ENCODE results near the gene RTN4.

The RTN4 gene

DNA sequence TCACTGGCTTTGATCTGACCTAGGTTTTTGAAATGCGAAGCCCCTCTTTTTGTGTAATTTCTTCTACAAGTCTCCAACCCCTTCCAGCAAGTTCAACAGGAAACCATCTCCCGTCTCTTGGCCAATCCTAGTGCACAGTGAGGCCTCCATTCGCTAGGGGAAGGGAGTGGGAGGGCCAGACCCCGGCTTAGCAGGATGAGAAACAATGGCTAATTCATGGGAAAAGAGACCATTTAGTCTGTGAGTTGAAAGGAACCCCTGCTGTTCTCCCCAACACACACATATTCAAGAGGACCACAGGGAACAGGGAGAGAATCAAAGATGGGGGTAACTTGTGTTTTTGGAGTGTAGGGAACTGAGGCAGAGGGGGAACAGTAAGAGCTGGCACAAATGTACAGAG lies 83.0 kb downstream of the RTN4 start:
- H3K4me3 ChIP-seq (ENCODE audit: low read length), result no peak overlapping the region
- no peaks in the 10 kb centered on the region for H4K20me1 ChIP-seq (ENCODE audit: control insufficient read depth, insufficient read depth, low read depth, low read length)
- H3K4me2 ChIP-seq (ENCODE audit: low read length), result no peak overlapping the region
- H3F3A ChIP-seq (ENCODE audit: control insufficient read depth, insufficient read depth), result no peaks in the 10 kb centered on the region; the same call in 1 of the 2 replicates
- no peaks in the 10 kb centered on the region for H3K9me3 ChIP-seq (ENCODE audit: control insufficient read depth, insufficient read depth, low read length)
- no peak overlapping the region for H3K27ac ChIP-seq (ENCODE audit: low read depth, low read length)
- H3K79me2 ChIP-seq (ENCODE audit: control insufficient read depth, low read length), result no peaks in the 10 kb centered on the region
- no peaks in the 10 kb centered on the region for H3K9me2 ChIP-seq (replicated peaks; ENCODE audit: control insufficient read depth, low read length)
- no peaks in the 10 kb centered on the region for H3K27me3 ChIP-seq (ENCODE audit: control insufficient read depth, low read length)
- H3K36me3 ChIP-seq (ENCODE audit: control insufficient read depth, low read length), result peaks cover 43% of the 10 kb centered on the region
- no peaks in the 10 kb centered on the region for H3K4me1 ChIP-seq (ENCODE audit: control insufficient read depth, low read length)
- TF ChIP-seq, protein P1, sequence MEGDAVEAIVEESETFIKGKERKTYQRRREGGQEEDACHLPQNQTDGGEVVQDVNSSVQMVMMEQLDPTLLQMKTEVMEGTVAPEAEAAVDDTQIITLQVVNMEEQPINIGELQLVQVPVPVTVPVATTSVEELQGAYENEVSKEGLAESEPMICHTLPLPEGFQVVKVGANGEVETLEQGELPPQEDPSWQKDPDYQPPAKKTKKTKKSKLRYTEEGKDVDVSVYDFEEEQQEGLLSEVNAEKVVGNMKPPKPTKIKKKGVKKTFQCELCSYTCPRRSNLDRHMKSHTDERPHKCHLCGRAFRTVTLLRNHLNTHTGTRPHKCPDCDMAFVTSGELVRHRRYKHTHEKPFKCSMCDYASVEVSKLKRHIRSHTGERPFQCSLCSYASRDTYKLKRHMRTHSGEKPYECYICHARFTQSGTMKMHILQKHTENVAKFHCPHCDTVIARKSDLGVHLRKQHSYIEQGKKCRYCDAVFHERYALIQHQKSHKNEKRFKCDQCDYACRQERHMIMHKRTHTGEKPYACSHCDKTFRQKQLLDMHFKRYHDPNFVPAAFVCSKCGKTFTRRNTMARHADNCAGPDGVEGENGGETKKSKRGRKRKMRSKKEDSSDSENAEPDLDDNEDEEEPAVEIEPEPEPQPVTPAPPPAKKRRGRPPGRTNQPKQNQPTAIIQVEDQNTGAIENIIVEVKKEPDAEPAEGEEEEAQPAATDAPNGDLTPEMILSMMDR (IDR thresholded peaks at IDR 0.05; ENCODE audit: low read depth, low read length, poor library complexity, severe bottlenecking), result no peak
- no peak for TF ChIP-seq EZH2phosphoT487 (IDR thresholded peaks at IDR 0.05; ENCODE audit: borderline replicate concordance, low read length)

DNA sequence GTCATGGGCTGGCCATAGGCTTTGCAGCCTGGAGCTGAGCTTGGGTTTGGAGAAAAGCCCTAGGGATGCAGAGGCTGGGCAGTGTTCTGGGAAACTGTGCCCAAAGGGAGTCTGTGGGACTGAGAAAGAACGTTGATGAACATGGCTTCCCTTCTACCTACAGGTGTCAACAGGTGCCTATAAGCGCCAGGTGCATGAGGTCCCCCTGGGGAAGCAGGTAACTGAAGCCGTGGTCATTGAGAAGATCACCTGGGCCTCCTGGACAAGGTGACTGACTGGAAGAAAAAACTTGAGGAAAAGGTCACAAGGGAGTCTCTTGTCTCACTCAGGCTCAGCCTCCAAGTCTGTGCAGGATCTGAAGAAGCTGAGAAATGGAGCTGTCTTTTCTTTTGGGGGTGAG lies 83.4 kb downstream of the RTN4 start:
- Histone ChIP-seq H3K27ac (ENCODE audit: low read depth, low read length) (no peak overlapping the region), H3K4me1 (ENCODE audit: control insufficient read depth, low read length) (no peaks in the 10 kb centered on the region), H3K9me2 (replicated peaks; ENCODE audit: control insufficient read depth, low read length) (no peaks in the 10 kb centered on the region), H3K79me2 (ENCODE audit: control insufficient read depth, low read length) (no peaks in the 10 kb centered on the region), H3K4me3 (ENCODE audit: low read length) (no peak overlapping the region), H4K20me1 (ENCODE audit: control insufficient read depth, insufficient read depth, low read depth, low read length) (no peaks in the 10 kb centered on the region), H3K36me3 (ENCODE audit: control insufficient read depth, low read length) (peaks cover 39% of the 10 kb centered on the region), H3K27me3 (ENCODE audit: control insufficient read depth, low read length) (no peaks in the 10 kb centered on the region), H3K4me2 (ENCODE audit: low read length) (no peak overlapping the region), H3K9me3 (ENCODE audit: control insufficient read depth, insufficient read depth, low read length) (no peaks in the 10 kb centered on the region), H3F3A (ENCODE audit: control insufficient read depth, insufficient read depth) (no peaks in the 10 kb centered on the region; the same call in 1 of the 2 replicates)
- TF ChIP-seq EZH2phosphoT487 (IDR thresholded peaks at IDR 0.05; ENCODE audit: borderline replicate concordance, low read length), result no peak
- TF ChIP-seq, protein P1 (IDR thresholded peaks at IDR 0.05; ENCODE audit: low read depth, low read length, poor library complexity, severe bottlenecking), result no peak

DNA sequence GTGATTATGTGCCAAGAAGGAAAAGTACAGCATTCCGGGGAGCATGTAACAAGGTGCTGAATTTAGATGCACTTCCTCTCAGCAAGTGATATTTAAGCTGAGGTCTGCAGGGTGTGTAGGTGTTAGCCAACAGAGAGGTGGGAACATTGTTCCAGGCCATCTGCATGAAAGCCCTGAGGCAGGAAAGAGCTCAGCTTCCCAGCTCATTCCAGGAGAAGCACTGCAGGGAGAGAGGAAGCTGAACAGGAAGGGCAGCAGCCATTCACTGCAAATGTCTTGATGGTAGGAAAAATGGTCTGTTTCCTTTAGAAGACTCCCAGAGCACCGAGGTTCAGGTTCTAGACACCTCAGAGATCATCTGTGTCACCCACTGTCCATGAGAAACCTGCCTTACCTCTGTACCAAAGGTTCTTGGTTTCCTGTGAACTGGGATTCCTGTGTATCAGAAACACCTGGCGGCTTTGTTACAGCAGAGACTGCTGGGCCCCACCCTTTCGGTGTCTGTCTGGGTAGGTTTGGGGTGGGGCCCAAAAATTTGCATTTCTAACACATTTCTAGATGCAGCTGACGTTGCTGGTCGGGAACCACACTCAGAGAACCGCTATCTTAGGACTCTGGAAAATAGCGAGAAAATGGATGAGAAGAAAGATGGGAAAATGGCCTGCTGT lies 84.0 kb downstream of the RTN4 start:
- no peaks in the 10 kb centered on the region for H4K20me1 ChIP-seq (ENCODE audit: control insufficient read depth, insufficient read depth, low read depth, low read length)
- H3K4me1 ChIP-seq (ENCODE audit: control insufficient read depth, low read length), result no peaks in the 10 kb centered on the region
- H3K27me3 ChIP-seq (ENCODE audit: control insufficient read depth, low read length), result no peaks in the 10 kb centered on the region
- peaks cover 33% of the 10 kb centered on the region for H3K36me3 ChIP-seq (ENCODE audit: control insufficient read depth, low read length)
- no peaks in the 10 kb centered on the region for H3K79me2 ChIP-seq (ENCODE audit: control insufficient read depth, low read length)
- H3K9me3 ChIP-seq (ENCODE audit: control insufficient read depth, insufficient read depth, low read length), result no peaks in the 10 kb centered on the region
- H3K4me3 ChIP-seq (ENCODE audit: low read length), result no peak overlapping the region
- TF ChIP-seq EZH2phosphoT487 (IDR thresholded peaks at IDR 0.05; ENCODE audit: borderline replicate concordance, low read length), result no peak
- TF ChIP-seq, protein P1 (IDR thresholded peaks at IDR 0.05; ENCODE audit: low read depth, low read length, poor library complexity, severe bottlenecking), result no peak
- no peak overlapping the region for H3K27ac ChIP-seq (ENCODE audit: low read depth, low read length)
- H3F3A ChIP-seq (ENCODE audit: control insufficient read depth, insufficient read depth), result no peaks in the 10 kb centered on the region; the same call in 1 of the 2 replicates
- H3K4me2 ChIP-seq (ENCODE audit: low read length), result no peak overlapping the region
- H3K9me2 ChIP-seq (replicated peaks; ENCODE audit: control insufficient read depth, low read length), result no peaks in the 10 kb centered on the region

Measured in DOHH2 (cell line).